HepG2 (cell line): ENCODE data around the gene C14orf119. TPM values are rescaled to one million over a fixed set of nuclear protein-coding genes. Genes with fewer than 3 reads are reported as not detected.

Experiments
- AGO2 ChIP-seq: fragments of 200-400 bp; formaldehyde crosslinking; optimal IDR thresholded peaks from 2 replicates; pipeline ENCODE3; 2017; ENCODE audit warnings: mild to moderate bottlenecking, low read depth, low read length, moderate library complexity
- ASH2L ChIP-seq: fragments of 300-600, 200-600 bp; sonication (generic); IDR thresholded peaks from 2 replicates; pipeline ENCODE4 v1.7.0; 2017; ENCODE audit warnings: low read depth, mild to moderate bottlenecking, moderate library complexity, mixed read lengths, low read length; ENCODE audit not compliant: insufficient read length
- ATM ChIP-seq: fragments of 450-650 bp; IDR thresholded peaks from 2 replicates; pipeline ENCODE4 v1.7.1; 2017; ENCODE audit warnings: mild to moderate bottlenecking, borderline replicate concordance
- GATA4 ChIP-seq: sonication (generic); IDR thresholded peaks from 2 replicates; pipeline ENCODE4 v1.6.1; 2016; ENCODE audit warnings: antibody characterized with exemption, low read depth, borderline replicate concordance
- MED1 ChIP-seq: sonication (generic); formaldehyde crosslinking; IDR thresholded peaks from 2 replicates; pipeline ENCODE4 v1.4.0; 2020; ENCODE audit warnings: missing genetic modification reagents
- NCOA5 ChIP-seq: sonication (generic); formaldehyde crosslinking; IDR thresholded peaks from 2 replicates; pipeline ENCODE4 v1.4.0; 2020; ENCODE audit warnings: missing genetic modification reagents
- PHF5A ChIP-seq: IDR thresholded peaks from one replicate; pipeline ENCODE4 v1.6.1; 2018; ENCODE audit warnings: low read depth, missing genetic modification reagents; ENCODE audit not compliant: unreplicated experiment
- SKI ChIP-seq: fragments of 450-650 bp; IDR thresholded peaks from one replicate; pipeline ENCODE4 v1.6.1; 2018; ENCODE audit warnings: mild to moderate bottlenecking; ENCODE audit not compliant: partially characterized antibody
- SP1 ChIP-seq, 2 experiments: fragments of 450-650 bp in 1 of 2; sonication (generic) in 1 of 2; formaldehyde crosslinking in 1 of 2; IDR thresholded peaks; 2 replicates each; pipeline versions ENCODE4 v1.4.0 to v1.6.1; 2016 to 2020; ENCODE audit warnings: missing genetic modification reagents in 1 of 2
- TBX3 ChIP-seq: fragments of 450-650 bp; IDR thresholded peaks from 2 replicates; pipeline ENCODE4 v1.6.1; 2017; ENCODE audit warnings: antibody characterized with exemption, mild to moderate bottlenecking, inconsistent platforms, borderline replicate concordance
- TRIM24 ChIP-seq: sonication (generic); formaldehyde crosslinking; IDR thresholded peaks from 2 replicates; pipeline ENCODE4 v1.8.0; 2022; ENCODE audit warnings: mild to moderate bottlenecking, missing genetic modification reagents
- ZNF326 ChIP-seq: sonication (generic); formaldehyde crosslinking; IDR thresholded peaks from 2 replicates; pipeline ENCODE4 v1.4.0; 2020; ENCODE audit warnings: missing genetic modification reagents, borderline replicate concordance
- ZNF790 ChIP-seq: sonication (generic); formaldehyde crosslinking; IDR thresholded peaks from 2 replicates; pipeline ENCODE4 v1.8.0; 2022; ENCODE audit warnings: missing genetic modification reagents, mild to moderate bottlenecking, borderline replicate concordance
- ZNF850 ChIP-seq: sonication (generic); formaldehyde crosslinking; conservative IDR thresholded peaks from 2 replicates; pipeline ENCODE4 v1.9.0; 2021; ENCODE audit warnings: mild to moderate bottlenecking, missing genetic modification reagents
- polyA plus RNA-seq, 8 experiments: library from polyadenylated mRNA; depleted of rRNA in 3 of 8; stranded (reverse) in 7 of 8; unstranded in 1 of 8; fragments of >200 nt; fragmentation: Illumina TruSeq in 4 of 8; extraction: Trizol in 4 of 8; gene quantifications; 2 replicates each; pipeline versions ENCODE4 v1.2.1 to v1.2.3, GENCODE V29; 2011 to 2016; ENCODE audit warnings: low read depth in 4 of 8, missing spikeins in 1 of 8, mixed read lengths in 1 of 8; ENCODE audit not compliant: insufficient read depth in 1 of 8
- total RNA-seq, 5 experiments: library from RNA; depleted of rRNA; stranded (reverse); fragments of >200 nt; fragmentation: Illumina TruSeq; extraction: Trizol; gene quantifications; 2 replicates each; pipeline ENCODE4 v1.2.3, GENCODE V29; 2016; ENCODE audit warnings: low read depth in 1 of 5
- TF ChIP-seq, protein P1 (sequence below): sonication (generic); formaldehyde crosslinking; conservative IDR thresholded peaks from 2 replicates; pipeline ENCODE4 v1.8.0; 2022; ENCODE audit warnings: mild to moderate bottlenecking, moderate library complexity, missing genetic modification reagents
- TF ChIP-seq, protein P2 (sequence below), 2 experiments: sonication (generic) in 1 of 2; formaldehyde crosslinking in 1 of 2; IDR thresholded peaks; 2 replicates each; pipeline versions ENCODE4 v1.6.1 to v1.9.0; 2014 to 2022; ENCODE audit warnings: antibody characterized with exemption in 1 of 2, borderline replicate concordance in 1 of 2, inconsistent platforms in 1 of 2, low read depth in 1 of 2, missing genetic modification reagents in 1 of 2
- TF ChIP-seq, protein P3 (sequence below): fragments of 450-650 bp; IDR thresholded peaks from 2 replicates; pipeline ENCODE4 v1.6.1; 2017; ENCODE audit warnings: mild to moderate bottlenecking

C14orf119 gene
- total and polyA plus RNA-seq, 2 of the 13 experiments (the other 11 are each of a cell fraction or from before 2014, with no cell fraction given): 117 to 206 TPM

DNA sequence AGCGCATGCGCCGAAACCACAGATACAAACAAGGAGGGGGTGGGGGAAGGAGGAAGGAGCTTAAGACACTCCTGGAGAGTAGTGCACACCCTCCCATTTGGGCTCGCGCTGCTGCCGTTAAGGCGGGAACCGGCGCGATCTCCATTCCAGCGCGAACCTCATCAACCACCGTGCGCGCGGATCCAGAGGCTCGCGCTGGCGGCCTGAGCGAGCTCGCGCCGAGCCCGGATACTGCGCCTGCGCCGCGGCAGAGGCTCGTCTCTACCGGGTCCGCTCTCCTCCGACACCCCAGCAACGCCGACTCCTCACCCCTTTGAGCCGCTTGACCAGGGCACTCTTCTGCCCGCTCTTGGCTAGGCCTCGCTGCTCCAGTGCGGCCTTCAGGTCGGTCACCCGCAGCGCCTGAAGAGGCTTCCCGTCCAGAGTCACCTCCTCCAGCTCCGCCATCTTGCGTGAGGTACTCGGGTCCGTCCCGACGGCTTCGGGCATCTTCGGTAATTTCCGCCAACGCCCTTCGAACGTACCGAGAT lies 574 bp upstream of the C14orf119 start, which contains the start of gene ACIN1 (continued):
- TF ChIP-seq ZNF850 (no peak; the same call in 1 of the 2 replicates), MED1 (CRISPR knock-in tag) (peak; percentile 82; the same call in 1 of the 2 replicates), TBX3 (peak; percentile 19; the same call in 1 of the 2 replicates), AGO2 (peak; percentile 99), ATM (no peak), PHF5A (CRISPR knock-in tag) (peak; percentile 89), SP1 (IDR thresholded peaks at IDR 0.05) (no peak), SP1 (CRISPR knock-in tag; IDR thresholded peaks at IDR 0.05) (no peak; the same call in 1 of the 2 replicates), ZNF790 (peak; percentile 99), ASH2L (peak; percentile 99), TRIM24 (CRISPR knock-in tag) (no peak), GATA4 (peak; percentile 57), NCOA5 (CRISPR knock-in tag) (peak; percentile 81; the same call in 1 of the 2 replicates), SKI (peak; percentile 69), ZNF326 (CRISPR knock-in tag) (peak; percentile 44; the same call in 1 of the 2 replicates)
- TF ChIP-seq, protein P1, sequence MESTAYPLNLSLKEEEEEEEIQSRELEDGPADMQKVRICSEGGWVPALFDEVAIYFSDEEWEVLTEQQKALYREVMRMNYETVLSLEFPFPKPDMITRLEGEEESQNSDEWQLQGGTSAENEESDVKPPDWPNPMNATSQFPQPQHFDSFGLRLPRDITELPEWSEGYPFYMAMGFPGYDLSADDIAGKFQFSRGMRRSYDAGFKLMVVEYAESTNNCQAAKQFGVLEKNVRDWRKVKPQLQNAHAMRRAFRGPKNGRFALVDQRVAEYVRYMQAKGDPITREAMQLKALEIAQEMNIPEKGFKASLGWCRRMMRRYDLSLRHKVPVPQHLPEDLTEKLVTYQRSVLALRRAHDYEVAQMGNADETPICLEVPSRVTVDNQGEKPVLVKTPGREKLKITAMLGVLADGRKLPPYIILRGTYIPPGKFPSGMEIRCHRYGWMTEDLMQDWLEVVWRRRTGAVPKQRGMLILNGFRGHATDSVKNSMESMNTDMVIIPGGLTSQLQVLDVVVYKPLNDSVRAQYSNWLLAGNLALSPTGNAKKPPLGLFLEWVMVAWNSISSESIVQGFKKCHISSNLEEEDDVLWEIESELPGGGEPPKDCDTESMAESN (CRISPR knock-in tag): peak; percentile 93; the same call in 1 of the 2 replicates
- TF ChIP-seq, protein P2, sequence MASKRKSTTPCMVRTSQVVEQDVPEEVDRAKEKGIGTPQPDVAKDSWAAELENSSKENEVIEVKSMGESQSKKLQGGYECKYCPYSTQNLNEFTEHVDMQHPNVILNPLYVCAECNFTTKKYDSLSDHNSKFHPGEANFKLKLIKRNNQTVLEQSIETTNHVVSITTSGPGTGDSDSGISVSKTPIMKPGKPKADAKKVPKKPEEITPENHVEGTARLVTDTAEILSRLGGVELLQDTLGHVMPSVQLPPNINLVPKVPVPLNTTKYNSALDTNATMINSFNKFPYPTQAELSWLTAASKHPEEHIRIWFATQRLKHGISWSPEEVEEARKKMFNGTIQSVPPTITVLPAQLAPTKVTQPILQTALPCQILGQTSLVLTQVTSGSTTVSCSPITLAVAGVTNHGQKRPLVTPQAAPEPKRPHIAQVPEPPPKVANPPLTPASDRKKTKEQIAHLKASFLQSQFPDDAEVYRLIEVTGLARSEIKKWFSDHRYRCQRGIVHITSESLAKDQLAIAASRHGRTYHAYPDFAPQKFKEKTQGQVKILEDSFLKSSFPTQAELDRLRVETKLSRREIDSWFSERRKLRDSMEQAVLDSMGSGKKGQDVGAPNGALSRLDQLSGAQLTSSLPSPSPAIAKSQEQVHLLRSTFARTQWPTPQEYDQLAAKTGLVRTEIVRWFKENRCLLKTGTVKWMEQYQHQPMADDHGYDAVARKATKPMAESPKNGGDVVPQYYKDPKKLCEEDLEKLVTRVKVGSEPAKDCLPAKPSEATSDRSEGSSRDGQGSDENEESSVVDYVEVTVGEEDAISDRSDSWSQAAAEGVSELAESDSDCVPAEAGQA (IDR thresholded peaks at IDR 0.05; ENCODE audit: low read depth): peak; percentile 82
- TF ChIP-seq, protein P2 (CRISPR knock-in tag; IDR thresholded peaks at IDR 0.05; ENCODE audit: borderline replicate concordance): no peak
- TF ChIP-seq, protein P3, sequence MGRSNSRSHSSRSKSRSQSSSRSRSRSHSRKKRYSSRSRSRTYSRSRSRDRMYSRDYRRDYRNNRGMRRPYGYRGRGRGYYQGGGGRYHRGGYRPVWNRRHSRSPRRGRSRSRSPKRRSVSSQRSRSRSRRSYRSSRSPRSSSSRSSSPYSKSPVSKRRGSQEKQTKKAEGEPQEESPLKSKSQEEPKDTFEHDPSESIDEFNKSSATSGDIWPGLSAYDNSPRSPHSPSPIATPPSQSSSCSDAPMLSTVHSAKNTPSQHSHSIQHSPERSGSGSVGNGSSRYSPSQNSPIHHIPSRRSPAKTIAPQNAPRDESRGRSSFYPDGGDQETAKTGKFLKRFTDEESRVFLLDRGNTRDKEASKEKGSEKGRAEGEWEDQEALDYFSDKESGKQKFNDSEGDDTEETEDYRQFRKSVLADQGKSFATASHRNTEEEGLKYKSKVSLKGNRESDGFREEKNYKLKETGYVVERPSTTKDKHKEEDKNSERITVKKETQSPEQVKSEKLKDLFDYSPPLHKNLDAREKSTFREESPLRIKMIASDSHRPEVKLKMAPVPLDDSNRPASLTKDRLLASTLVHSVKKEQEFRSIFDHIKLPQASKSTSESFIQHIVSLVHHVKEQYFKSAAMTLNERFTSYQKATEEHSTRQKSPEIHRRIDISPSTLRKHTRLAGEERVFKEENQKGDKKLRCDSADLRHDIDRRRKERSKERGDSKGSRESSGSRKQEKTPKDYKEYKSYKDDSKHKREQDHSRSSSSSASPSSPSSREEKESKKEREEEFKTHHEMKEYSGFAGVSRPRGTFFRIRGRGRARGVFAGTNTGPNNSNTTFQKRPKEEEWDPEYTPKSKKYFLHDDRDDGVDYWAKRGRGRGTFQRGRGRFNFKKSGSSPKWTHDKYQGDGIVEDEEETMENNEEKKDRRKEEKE: no peak
